HL-60/S4 (cell line): ENCODE results near the gene DISP3.

ENCODE experiments used
- in situ Hi-C: fragments of 300-500 bp; cut with MboI; formaldehyde crosslinking; loops from 2 replicates; pipeline ENCODE4 v1.14.3; 2022; ENCODE audit warnings: low sequenced_read_pairs

The DISP3 gene, protein sequence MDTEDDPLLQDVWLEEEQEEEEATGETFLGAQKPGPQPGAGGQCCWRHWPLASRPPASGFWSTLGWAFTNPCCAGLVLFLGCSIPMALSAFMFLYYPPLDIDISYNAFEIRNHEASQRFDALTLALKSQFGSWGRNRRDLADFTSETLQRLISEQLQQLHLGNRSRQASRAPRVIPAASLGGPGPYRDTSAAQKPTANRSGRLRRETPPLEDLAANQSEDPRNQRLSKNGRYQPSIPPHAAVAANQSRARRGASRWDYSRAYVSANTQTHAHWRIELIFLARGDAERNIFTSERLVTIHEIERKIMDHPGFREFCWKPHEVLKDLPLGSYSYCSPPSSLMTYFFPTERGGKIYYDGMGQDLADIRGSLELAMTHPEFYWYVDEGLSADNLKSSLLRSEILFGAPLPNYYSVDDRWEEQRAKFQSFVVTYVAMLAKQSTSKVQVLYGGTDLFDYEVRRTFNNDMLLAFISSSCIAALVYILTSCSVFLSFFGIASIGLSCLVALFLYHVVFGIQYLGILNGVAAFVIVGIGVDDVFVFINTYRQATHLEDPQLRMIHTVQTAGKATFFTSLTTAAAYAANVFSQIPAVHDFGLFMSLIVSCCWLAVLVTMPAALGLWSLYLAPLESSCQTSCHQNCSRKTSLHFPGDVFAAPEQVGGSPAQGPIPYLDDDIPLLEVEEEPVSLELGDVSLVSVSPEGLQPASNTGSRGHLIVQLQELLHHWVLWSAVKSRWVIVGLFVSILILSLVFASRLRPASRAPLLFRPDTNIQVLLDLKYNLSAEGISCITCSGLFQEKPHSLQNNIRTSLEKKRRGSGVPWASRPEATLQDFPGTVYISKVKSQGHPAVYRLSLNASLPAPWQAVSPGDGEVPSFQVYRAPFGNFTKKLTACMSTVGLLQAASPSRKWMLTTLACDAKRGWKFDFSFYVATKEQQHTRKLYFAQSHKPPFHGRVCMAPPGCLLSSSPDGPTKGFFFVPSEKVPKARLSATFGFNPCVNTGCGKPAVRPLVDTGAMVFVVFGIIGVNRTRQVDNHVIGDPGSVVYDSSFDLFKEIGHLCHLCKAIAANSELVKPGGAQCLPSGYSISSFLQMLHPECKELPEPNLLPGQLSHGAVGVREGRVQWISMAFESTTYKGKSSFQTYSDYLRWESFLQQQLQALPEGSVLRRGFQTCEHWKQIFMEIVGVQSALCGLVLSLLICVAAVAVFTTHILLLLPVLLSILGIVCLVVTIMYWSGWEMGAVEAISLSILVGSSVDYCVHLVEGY (N-terminal part only)

DNA sequence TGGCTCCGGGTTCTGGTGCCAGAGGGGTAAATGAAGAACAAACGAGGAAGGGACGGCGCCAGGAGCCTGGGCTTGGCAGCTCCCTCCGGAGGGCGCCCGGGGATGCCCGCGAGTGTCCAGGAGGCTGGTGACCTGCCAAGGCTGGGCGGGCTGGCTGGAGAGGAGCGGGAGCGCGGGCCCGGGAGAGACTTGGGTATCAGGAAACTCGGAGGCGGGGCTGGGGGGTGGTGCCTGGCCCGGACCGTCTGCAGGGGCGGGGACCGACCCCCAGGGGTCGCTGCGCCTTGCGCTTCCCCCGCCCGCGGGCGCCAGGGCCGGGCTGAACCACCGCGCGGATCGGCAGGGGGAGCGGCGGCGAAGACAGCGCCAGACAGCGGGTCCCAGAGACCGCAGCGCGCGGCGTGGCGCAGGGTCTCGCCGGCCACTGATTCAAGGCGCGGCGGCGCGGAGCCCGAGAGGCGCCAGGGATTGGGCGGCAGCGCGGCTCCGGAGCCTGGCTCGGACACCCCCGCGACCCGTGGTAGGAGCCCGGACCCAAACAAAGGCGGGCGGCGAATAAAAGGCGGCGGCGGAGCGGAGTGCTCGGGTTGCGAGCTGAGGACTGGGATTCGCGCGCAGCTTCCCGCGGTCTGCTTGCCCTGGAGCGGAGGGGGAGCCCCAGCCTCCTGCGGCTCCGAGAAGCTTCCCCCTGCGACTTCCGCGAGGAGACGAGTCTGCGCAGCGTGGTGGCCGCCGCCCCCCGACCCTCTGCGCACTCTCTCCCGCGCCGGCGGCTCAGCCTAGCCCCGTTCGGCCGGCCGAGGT, at the start of gene DISP3:
DISP3 (plus strand) TSS at position 585 of the 804 bp plus-strand sequence. CDS start 21,838 bp downstream, outside the sequence.
- in situ Hi-C loops = no loop called here

DNA sequence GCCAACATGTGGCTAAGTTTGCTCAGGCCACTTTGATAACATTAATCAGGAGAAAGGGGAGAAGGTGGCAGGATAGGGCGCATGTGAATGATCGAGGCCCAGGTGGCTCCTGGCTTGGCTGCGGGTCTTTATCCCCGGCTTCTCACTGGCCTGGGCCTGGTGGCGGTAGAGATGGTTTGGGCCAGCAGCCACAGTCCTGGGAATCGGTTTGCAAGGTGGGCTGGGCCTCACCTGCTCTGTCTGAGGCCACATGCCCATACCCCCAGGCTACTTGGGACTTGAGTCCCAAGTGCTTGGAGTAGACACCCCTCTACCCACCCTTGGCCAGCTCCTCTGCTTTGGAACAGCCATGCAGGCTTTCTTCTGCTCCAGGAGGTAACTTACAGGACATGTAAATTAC, 49.7 kb upstream of the DISP3 start:
- in situ Hi-C loops = no loop called here

DNA sequence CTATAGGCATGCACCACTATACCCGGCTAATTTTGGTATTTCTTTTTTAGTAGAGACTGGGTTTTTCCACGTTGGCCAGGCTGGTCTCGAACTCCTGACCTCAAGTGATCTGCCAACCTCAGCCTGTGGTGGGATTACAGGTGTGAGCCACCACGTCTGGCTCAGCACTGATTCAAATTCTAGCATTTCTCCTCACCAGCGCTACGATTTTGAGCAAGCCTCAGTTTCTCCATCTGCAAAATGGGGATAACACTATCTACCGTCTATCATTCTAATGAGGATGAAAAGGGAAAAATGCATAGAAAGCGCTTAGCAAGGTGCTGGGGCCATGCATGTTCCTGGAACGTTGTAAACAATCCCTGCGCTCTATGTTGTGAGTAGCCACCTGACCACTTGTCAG, 49.0 kb upstream of the DISP3 start:
- in situ Hi-C loops = no loop called here

DNA sequence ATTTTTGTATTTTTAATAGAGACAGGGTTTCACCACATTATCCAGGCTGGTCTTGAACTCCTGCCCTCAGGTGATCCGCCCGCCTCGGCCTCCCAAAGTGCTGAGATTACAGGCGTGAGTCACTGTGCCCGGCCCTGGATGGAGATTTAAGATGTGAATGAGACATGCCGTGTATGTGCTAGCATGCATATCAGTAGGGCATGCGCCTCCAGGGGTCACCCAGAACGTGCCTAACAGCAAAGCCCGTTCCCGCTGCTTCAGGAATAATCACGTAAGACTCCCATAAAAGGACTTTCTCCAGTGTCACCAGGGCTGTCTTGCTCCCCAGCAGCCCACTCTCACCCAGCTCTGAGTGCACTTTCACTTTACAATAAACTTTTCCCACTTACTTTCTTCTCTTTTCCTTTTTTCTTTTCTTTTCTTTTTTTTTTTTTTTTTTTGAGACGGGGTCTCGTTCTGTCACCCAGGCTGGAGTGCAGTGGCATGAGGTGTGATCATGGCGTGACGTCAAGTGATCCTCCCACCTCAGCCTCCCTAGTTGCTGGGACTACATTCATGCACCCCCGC, 46.9 kb upstream of the DISP3 start:
- in situ Hi-C loops = no loop called here

DNA sequence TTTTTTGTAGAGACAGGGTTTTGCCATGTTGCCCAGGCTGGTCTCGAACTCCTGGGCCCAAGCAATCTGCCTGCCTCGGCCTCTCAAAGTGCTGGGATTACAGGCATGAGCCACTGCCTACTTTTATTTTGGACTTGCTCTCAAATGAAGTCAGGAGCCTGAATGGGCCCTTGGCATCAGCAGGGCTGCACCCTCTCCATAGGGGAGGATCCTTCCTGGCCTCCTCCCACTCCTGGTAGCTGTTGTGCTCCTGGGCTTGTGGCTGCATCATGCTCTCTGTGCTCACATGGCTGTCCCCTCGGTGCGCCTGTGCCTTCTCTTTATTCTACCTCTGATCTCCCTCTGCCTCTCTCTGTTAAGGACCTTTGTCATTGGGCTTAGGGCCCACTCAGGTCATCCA, 46.4 kb upstream of the DISP3 start:
- in situ Hi-C loops = no loop called here

DNA sequence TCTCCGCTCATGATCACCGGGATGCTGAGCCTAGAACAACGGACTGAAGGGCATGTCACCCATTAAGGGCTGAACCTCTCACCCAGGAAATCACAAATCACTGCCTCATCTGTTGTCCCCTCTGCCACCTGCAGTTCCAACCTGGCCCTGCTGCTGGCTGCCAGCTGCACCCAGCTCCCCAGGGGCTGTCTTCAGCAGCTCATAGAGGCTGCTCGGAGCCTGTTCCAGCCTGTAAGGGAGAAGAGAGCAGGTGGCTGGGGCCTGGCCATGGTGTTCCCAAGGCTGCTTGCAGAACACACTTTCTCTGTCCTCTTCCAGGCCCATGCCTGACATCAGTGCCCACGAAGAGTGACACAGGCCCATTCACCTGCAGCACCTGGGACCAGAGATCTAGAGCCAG, 44.5 kb upstream of the DISP3 start:
- in situ Hi-C loops = no loop called here

DNA sequence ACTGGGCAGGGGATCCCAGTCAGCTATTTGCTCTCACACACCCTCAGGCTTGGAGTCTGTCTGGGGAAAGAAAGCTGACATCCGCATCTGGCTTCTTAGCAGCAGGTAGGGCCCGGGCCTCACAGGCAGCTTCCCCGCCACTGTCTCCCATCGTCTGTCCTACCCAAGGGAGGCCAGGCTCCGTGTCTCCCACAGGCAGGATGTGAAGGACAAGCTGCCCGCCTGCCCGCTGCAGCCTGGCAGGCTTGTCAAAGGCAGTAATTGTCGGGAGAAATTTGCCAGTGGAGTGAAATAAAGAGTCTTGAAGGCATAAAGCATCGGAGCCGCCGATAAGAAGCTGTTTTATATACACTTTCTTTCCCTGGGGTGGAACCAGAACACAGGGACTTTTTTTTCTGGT, 44.0 kb upstream of the DISP3 start:
- in situ Hi-C loops = no loop called here

DNA sequence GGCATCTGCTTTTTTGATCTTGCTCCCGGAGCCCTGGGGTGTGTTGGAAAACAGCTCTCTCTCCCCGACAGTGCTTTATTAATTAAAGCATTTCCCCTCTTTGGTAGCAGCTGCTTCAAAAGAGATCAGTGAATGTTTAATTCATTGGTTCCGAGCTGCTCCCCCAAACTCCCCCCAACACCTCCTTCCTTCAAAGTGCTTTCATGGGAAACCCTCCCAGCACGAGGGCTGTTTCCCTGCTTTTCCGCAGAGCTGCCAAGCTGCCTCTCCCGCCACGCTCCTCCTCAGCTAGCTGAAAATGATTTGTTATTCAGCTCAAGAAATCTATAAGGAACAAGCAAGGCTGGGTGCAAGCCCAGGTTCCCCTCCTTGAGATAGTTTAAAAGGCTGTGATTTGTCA, 40.0 kb upstream of the DISP3 start:
- in situ Hi-C loops = no loop called here

DNA sequence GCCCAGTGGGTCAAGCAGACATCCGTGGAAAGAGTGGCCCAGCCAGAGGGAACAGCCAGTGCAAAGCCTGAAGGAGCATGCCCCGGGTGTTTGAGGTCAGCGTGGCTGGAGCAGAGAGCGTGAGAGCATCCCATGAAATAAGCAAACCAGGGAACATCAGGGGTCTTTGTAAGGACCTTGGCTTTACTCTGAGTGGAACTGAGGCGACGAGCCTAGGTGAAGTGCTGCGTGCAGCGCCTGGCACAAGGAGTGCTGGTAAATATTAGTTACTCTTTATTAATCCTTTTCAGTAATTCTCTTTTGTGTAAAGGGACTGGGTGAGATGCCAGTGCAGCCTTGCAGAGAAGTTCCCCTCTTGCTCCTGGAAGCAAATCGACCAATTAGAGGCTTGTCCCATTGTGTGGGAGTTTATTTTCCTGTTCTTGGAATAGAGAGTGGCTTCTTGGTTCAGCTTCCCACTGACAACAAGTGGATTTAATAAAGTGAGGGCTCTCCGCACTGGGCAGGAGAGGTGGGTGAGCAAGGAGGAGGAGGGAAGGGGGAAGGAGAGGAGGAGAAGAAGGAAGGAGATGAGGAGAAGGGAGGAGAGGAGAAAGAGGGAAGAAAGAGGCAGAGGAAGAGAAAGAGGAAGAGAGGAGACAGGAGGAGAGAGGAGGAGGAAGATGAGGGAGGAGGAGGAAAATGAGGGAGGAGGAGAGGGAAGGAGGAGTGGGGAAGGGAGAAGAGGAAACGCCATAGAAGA, 37.6 kb upstream of the DISP3 start:
- in situ Hi-C loops = no loop called here

DNA sequence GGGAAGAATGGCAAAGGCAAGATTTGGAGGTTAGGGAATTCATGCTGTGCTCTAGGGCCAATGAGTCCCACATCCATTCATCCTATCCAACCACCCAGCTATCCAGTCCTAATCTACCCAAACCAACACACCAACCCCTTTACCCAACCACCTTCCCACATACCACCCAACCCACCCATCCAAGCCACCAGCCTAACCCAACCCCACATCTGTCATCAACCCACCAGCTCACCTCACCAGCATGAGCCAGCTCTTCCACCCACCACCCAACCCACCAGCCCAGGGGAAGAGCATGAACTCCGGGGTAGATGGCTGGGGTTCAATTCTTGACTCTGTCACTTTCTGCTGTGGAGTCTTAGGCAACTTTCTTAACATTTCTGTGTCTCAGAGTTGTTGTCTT, 35.9 kb upstream of the DISP3 start:
- in situ Hi-C loops = no loop called here

DNA sequence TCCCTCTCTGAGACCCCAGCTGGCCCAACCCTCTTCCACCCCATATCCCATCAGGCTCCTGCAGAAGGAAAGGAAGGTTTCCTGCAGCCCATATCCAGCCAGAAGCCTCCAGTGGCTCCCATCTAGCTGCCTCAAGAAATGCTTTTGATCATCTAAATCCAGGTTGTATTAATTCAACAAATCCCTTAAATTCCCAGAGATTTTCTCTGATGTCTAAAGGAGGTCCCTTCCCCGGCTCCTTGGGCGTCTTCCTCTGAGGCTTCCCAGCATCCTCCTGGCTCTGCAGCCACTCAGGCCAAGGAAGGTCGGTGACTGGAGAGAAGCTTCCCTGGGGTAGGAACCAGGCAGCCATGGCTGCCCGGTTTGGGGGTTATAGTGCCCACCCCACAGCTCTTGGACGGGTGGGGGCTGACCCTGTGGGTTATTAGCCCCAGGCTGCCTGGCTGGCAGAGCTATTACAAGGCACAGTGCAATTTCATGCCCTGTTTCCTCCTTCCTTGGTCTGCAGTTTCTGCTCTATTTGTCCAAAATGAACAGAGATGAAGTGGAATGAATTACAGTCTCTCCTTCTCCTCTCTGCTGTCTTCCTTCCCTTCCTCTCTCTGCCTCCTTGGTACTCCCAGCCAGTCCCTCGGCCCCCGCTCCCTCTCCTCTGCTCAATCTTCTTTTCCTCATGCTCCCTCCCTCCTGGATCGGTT, 34.8 kb upstream of the DISP3 start:
- in situ Hi-C loops = no loop called here

DNA sequence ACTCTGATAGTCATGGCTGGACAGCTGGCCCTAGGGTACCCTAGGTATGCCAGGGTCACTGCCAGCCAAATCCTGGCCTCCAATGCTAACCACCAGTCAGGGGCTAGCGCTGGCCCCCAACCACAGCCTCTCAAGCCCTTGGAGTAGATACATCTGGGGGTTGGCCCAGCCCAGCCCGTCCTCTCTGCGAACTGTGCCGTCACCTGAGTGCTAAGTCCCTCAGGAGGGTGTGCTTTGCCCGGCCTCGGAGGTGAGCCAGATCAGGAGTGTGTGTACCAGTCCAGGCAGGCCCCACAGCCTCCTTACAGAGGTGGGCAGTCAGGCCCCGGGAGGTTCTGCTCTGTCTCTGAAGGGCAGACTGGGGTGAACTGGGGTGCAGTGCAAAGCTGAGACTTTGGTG, 34.0 kb upstream of the DISP3 start:
- in situ Hi-C loops = no loop called here

DNA sequence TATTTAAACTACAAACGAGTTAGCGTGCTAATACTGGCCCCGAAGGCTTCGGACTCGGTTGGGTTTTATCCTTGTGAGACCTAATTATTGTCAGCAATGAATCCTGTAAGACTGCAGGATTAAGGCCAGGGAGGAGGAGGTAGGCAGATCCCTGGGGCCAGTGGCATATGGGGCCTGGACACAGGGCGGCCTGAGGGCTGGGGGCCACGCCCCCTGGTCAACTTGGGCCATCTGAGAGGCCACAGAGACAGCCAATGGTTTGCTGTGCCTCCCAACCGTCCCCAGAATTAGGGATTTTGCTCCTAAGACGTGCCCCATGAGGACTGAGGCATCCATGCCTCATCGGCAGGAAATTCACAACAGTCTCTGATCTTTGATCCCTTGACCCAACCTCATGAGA, 31.1 kb upstream of the DISP3 start:
- in situ Hi-C loops = no loop called here

DNA sequence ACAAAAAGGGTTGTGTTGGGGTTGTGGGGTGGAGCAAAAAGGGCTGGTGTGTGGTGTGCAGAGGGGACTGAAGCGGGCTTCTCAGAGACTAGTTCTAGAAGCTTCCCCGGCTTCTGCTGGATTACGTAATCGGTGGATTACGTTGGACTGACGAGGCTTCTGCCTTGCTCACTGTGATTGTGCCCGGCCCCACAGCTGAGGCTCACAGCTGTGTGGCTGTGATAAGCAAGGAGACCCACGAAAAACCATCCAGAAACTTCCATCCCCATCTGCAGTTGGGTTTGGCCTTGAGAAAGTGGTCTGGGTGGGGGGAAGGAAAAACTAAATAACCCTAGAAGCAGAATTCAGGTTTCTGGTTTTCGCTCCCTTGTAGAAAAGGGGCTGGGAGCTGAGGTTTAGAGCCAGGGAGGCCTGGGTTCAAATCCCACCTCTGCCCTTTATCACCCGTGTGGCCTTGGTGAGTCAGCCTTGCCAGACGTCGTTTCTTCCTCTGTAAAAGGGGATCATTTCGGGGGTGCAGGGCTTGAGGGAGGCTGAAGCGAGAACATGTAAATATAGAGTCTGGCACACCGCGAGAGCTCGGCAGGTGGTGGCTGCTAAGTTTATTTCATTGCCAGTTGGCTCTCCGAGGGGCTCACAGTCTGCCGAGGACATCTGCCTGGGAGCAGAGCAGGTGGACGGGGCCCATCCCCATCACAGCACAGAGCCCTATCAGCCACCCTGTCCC, 30.4 kb upstream of the DISP3 start:
- in situ Hi-C loops = no loop called here

DNA sequence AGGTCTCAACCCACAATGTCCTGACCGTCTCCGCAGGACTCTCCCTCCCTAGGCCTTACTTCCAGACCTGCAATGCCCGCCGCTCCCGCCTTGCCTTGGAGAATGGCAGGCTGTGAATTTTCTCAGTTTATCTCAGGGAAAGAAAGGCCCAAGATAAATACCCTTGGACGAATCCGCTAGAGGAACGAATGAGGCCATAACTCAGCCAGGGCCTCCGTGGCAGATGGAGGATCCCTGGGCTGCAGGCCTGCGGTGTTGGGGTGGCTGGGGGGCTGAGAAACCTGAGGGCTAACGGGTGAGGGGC, 29.9 kb upstream of the DISP3 start:
- in situ Hi-C loops = no loop called here

DNA sequence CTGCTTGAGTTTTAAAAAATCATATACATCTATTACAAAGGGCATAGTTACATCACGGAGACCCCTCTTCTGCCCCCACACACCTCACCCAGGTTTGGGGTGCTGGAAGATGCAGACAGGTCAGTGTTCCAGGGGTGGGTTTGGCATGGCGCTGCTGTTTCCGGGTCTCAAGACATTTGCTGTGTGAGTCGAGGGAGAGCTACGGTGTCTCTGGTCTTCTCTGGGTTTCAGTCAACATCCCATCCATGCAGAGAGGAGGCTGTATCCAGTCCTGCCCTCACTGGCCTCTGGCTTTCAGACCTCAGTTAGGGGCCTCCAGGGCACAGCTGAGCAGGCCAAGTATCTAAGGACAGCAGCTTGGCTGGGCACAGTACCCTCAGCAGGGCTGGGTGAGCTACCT, 28.6 kb upstream of the DISP3 start:
- in situ Hi-C loops = no loop called here

DNA sequence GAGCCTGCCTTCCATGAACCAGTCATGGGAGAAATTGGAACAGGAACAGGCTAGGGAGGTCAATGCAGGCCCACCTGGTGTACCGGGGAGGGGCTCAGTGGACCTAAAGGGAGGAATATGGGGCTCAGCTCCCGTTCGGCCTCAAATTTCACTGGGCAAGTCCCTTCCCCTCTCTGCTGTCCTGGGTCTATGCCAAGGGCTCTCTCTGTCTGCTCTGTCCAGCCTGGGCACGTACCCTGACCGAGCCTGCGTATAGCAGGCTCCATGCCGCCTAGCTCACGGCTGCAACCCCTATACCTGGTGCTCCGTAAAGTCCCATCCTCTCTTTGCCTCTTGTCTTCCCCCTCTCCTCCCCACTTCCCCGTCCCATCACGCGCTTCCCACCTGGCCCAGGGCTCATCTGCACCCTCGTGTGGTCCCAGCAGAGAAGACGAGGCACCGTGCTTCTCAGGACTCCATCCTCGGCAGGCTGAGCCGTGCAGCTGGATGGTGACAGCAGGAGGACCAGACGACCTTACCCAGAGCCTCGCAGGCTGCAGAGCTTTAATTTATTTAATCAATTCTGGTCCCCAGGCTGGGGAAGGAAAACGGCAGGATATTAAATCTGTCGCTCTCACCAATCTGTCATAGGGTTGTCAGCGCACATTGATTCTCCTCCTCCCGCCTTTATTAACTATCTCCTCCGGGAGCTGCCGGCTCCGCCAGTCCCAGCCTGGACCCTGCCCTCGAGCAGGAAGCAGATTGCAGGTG, 25.0 kb upstream of the DISP3 start:
- in situ Hi-C loops = no loop called here
